Astrocyte of the cerebellum (primary cell): ENCODE data around the gene HERPUD1.

ENCODE experiments used
- DNase-seq: peaks from one replicate; pipeline ENCODE4 v3.0.0-alpha.2; 2011; ENCODE audit warnings: low read depth
- H3K4me3 ChIP-seq: 2 replicates; pipeline ENCODE4 v1.5.1; 2011; ENCODE audit warnings: mild to moderate bottlenecking, low read depth, low read length, moderate library complexity
- CTCF ChIP-seq: IDR thresholded peaks from 2 replicates; pipeline ENCODE4 v1.5.1; 2012; ENCODE audit warnings: low read length, low read depth, moderate library complexity, mild to moderate bottlenecking; ENCODE audit errors: missing control alignments
- in situ Hi-C: cut with HindIII; loops from 2 replicates; pipeline ENCODE4 v1.10.0; 2017; ENCODE audit warnings: low sequenced_read_pairs

The HERPUD1 gene

GRCh38 chr16:56939801-56940200 is 7.9 kb downstream of the HERPUD1 start:
- in situ Hi-C loops, result no loop called here

GRCh38 chr16:56941092-56941491 is 9.2 kb downstream of the HERPUD1 start:
- DNase-seq, result no peak
- in situ Hi-C loops, result no loop called here
- H3K4me3 ChIP-seq, result no peak overlapping the region
- TF ChIP-seq CTCF, result no peak

More at GRCh38 chr16:56939801-56940200, 7.9 kb downstream of the HERPUD1 start:
- TF ChIP-seq CTCF, result no peak
- DNase-seq, result no peak
- no peak overlapping the region for H3K4me3 ChIP-seq

- no peak overlapping the region for H3K4me3 ChIP-seq
- in situ Hi-C loops, result no loop called here
- no peak for DNase-seq
- no peak for TF ChIP-seq CTCF
Measured at GRCh38 chr16:56941856-56942331, 10.0 kb downstream of the HERPUD1 start.

GRCh38 chr16:56943761-56944375 is 11.9 kb downstream of the HERPUD1 start:
- in situ Hi-C loops, result no loop called here
- no peak overlapping the region for H3K4me3 ChIP-seq
- no peak for TF ChIP-seq CTCF
- no peak for DNase-seq

GRCh38 chr16:56944954-56945839 is 13.3 kb downstream of the HERPUD1 start:
- DNase-seq, result no peak
- in situ Hi-C loops, result no loop called here
- no peak for TF ChIP-seq CTCF
- H3K4me3 ChIP-seq, result no peak overlapping the region

GRCh38 chr16:56945847-56946527 is 14.0 kb downstream of the HERPUD1 start:
- in situ Hi-C loops, result no loop called here
- TF ChIP-seq CTCF, result no peak
- H3K4me3 ChIP-seq, result no peak overlapping the region
- no peak for DNase-seq
